SW 1271 (cell line): ENCODE measurements around the gene PDE8A.
"Not testable (repeated sequence)": the region's sequence is repeated elsewhere in the genome, so short reads cannot be mapped to it uniquely, and the experiment has no call there.

Source experiments
- DNase-seq, 2 experiments: peaks; one replicate each; lab custom pipeline; 2025; lab: John Stamatoyannopoulos, UW

PDE8A gene

GRCh38 chr15:84961707-84962106 lies 19.9 kb upstream of the PDE8A start:
- no peak for DNase-seq

GRCh38 chr15:84962955-84963354 lies 18.7 kb upstream of the PDE8A start:
- DNase-seq, result no peak

- no peak for DNase-seq
These were observed 14.3 kb upstream of the PDE8A start for GRCh38 chr15:84967380-84967779.

GRCh38 chr15:84968301-84968700 lies 13.4 kb upstream of the PDE8A start:
- no peak for DNase-seq

GRCh38 chr15:84969257-84969656 lies 12.4 kb upstream of the PDE8A start:
- no peak for DNase-seq

- DNase-seq, result no peak
These were observed 10.8 kb upstream of the PDE8A start for GRCh38 chr15:84970843-84971242.

- no peak for DNase-seq
These were observed 7.9 kb upstream of the PDE8A start for GRCh38 chr15:84973492-84974460.

- no peak for DNase-seq
These were observed 5.7 kb upstream of the PDE8A start for GRCh38 chr15:84975871-84976351.

- no peak for DNase-seq
These were observed 4.8 kb upstream of the PDE8A start for GRCh38 chr15:84976746-84977345.

- no peak for DNase-seq
These were observed 2.0 kb upstream of the PDE8A start for GRCh38 chr15:84979651-84980050.

GRCh38 chr15:84980196-84981053 lies 1.2 kb upstream of the PDE8A start:
- DNase-seq, result peak; percentile 79 to 95

- DNase-seq, result peak; percentile 90 to 97
These were observed 474 bp upstream of the PDE8A start for GRCh38 chr15:84981054-84981710.

- no peak for DNase-seq
These were observed 755 bp downstream of the PDE8A start for GRCh38 chr15:84982301-84982920.

GRCh38 chr15:84983294-84983693 lies 1.6 kb downstream of the PDE8A start:
- DNase-seq, result no peak

GRCh38 chr15:84983711-84984110 lies 2.1 kb downstream of the PDE8A start:
- DNase-seq, result no peak

- no peak for DNase-seq
These were observed 3.5 kb downstream of the PDE8A start for GRCh38 chr15:84985158-84985557.

- DNase-seq, result not testable (repeated sequence)
These were observed 5.7 kb downstream of the PDE8A start for GRCh38 chr15:84987351-84987750.

- DNase-seq, result no peak
These were observed 6.4 kb downstream of the PDE8A start for GRCh38 chr15:84987949-84988624.

GRCh38 chr15:84988909-84989644 lies 7.4 kb downstream of the PDE8A start:
- no peak for DNase-seq

- no peak for DNase-seq
These were observed 8.9 kb downstream of the PDE8A start for GRCh38 chr15:84990507-84990906.
